Measurements from ENCODE around the gene PUS10. TPM values are rescaled to one million over a fixed set of nuclear protein-coding genes. Genes with fewer than 3 reads are reported as not detected.
"Not testable (repeated sequence)": the region's sequence is repeated elsewhere in the genome, so short reads cannot be mapped to it uniquely, and the experiment has no call there.

The PUS10 gene
- total RNA-seq, 3 donors from 2014 or later, result 8.2 to 16.2 (median 9.3) TPM

- no peaks in the 10 kb centered on the region for H3K9me3 ChIP-seq
- H3K4me3 ChIP-seq, result no peak overlapping the region
- intact Hi-C loops (cut with DNase I; ENCODE audit: low total_unique reads), result no loop called here
- TF ChIP-seq POLR2A (IDR thresholded peaks at IDR 0.05), result no peak
- no peaks in the 10 kb centered on the region for H3K36me3 ChIP-seq
- H3K4me1 ChIP-seq, result no peaks in the 10 kb centered on the region
- no peak for DNase-seq (ENCODE audit: low spot score in 2 of 2)
- H3K27ac ChIP-seq, result no peak overlapping the region
- H3K27me3 ChIP-seq, result no peaks in the 10 kb centered on the region
Observed at GRCh38 chr2:60945341-60945740, 72.7 kb downstream of the PUS10 start.

DNA sequence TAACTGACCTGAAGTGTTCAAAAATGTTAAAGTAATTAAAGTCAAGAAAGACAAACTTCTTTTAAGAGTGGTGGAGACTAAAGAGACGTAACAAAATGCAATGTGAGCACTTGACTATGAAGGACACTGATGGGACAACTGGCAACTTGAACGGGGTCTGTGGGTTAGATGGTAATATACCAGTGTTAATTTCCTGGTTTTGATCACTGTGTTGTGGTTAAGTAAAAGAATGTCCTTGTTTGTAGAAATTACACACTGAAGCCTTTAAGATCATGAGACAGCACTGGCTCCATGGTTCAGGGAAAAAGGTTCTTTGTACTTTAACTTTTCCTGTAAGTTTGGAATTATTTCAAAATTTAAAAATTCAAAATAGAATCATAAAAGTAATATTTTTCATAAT lies 78.4 kb downstream of the PUS10 start:
- Histone ChIP-seq H3K9me3 (no peaks in the 10 kb centered on the region), H3K27me3 (no peaks in the 10 kb centered on the region), H3K4me3 (no peak overlapping the region), H3K36me3 (no peaks in the 10 kb centered on the region), H3K4me1 (no peaks in the 10 kb centered on the region), H3K27ac (no peak overlapping the region)
- no peak for DNase-seq (ENCODE audit: low spot score in 2 of 2)
- intact Hi-C loops (cut with DNase I; ENCODE audit: low total_unique reads), result no loop called here
- TF ChIP-seq POLR2AphosphoS5 (IDR thresholded peaks at IDR 0.05) (no peak), POLR2A (IDR thresholded peaks at IDR 0.05) (no peak), CTCF (IDR thresholded peaks at IDR 0.05) (no peak)

DNA sequence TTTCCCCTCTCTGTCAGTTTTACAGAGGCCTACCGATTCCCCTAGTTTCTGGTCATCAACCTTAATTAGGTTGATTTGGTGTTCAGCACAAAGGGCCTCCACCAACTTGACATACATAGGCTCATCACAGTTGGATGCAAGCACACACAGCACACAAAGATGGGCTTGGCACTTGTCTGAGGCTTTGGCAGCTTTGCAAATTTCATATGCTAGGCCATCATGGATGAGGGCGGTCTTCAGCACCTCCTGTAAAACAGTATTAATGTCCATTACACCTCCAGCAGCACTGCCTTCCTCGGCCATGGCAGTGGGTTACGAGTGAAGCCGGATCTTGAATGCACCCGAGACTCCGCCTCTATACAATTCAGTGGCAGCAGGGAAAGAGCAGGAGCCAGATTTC lies 79.8 kb downstream of the PUS10 start:
- H3K27me3 ChIP-seq, result no peaks in the 10 kb centered on the region
- H3K9me3 ChIP-seq, result no peaks in the 10 kb centered on the region
- no peak overlapping the region for H3K4me3 ChIP-seq
- no peaks in the 10 kb centered on the region for H3K36me3 ChIP-seq
- intact Hi-C loops (cut with DNase I; ENCODE audit: low total_unique reads), result no loop called here
- no peak overlapping the region for H3K27ac ChIP-seq
- no peak for DNase-seq (ENCODE audit: low spot score in 2 of 2)
- TF ChIP-seq POLR2AphosphoS5 (IDR thresholded peaks at IDR 0.05) (no peak), CTCF (IDR thresholded peaks at IDR 0.05) (no peak), POLR2A (IDR thresholded peaks at IDR 0.05) (no peak)
- no peaks in the 10 kb centered on the region for H3K4me1 ChIP-seq

- H3K4me1 ChIP-seq, result no peaks in the 10 kb centered on the region
- no peaks in the 10 kb centered on the region for H3K27me3 ChIP-seq
- H3K9me3 ChIP-seq, result no peaks in the 10 kb centered on the region
- H3K4me3 ChIP-seq, result no peak overlapping the region
- intact Hi-C loops (cut with DNase I; ENCODE audit: low total_unique reads), result no loop called here
- no peak overlapping the region for H3K27ac ChIP-seq
- TF ChIP-seq POLR2A (IDR thresholded peaks at IDR 0.05) (no peak), POLR2AphosphoS5 (IDR thresholded peaks at IDR 0.05) (no peak), CTCF (IDR thresholded peaks at IDR 0.05) (no peak)
- no peaks in the 10 kb centered on the region for H3K36me3 ChIP-seq
- no peak for DNase-seq (ENCODE audit: low spot score in 2 of 2)
Observed at GRCh38 chr2:60936757-60937156, 81.3 kb downstream of the PUS10 start.

DNA sequence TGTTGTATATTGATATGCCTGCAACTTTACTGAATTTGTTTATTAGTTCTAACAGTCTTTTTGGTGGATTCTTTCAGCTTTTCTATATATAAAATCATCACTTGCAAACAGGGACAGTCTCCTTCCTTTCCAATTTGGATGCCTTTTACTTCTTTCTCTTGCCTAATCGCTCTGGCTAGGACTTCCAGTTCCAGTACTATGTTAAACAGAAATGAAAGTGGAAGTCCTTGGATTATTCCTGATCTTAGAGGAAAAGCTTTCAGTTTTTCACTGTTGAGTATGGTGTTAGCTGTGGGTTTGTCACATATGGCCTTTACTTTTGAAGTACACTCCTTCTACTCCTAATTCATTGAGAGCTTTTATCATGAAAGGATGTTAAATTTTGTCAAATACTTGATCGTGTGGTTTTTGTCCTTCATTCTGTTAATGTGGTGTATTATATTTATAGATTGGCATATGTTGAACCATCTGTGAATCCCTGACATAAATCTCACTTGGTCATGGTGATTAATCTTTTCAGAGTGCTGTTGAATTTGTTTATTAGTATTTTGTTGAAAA lies 83.8 kb downstream of the PUS10 start:
- peak overlapping the region in 1 of 2 donors; percentile 9 for H3K27ac ChIP-seq
- TF ChIP-seq POLR2A (IDR thresholded peaks at IDR 0.05) (no peak), POLR2AphosphoS5 (IDR thresholded peaks at IDR 0.05) (no peak), CTCF (IDR thresholded peaks at IDR 0.05) (no peak)
- no peaks in the 10 kb centered on the region for H3K36me3 ChIP-seq
- intact Hi-C loops (cut with DNase I; ENCODE audit: low total_unique reads), result no loop called here
- H3K4me1 ChIP-seq, result no peaks in the 10 kb centered on the region
- DNase-seq (ENCODE audit: low spot score in 2 of 2), result no peak
- no peaks in the 10 kb centered on the region for H3K27me3 ChIP-seq
- H3K9me3 ChIP-seq, result no peaks in the 10 kb centered on the region
- H3K4me3 ChIP-seq, result no peak overlapping the region

- intact Hi-C loops (cut with DNase I; ENCODE audit: low total_unique reads), result no loop called here
- TF ChIP-seq CTCF (IDR thresholded peaks at IDR 0.05), result no peak
- TF ChIP-seq POLR2A (IDR thresholded peaks at IDR 0.05), result no peak
- no peak for TF ChIP-seq POLR2AphosphoS5 (IDR thresholded peaks at IDR 0.05)
Observed at GRCh38 chr2:60932954-60933353, 85.1 kb downstream of the PUS10 start.

GRCh38 chr2:60932061-60932460 lies 86.0 kb downstream of the PUS10 start:
- H3K9me3 ChIP-seq; intact Hi-C loops (cut with DNase I; ENCODE audit: low total_unique reads); H3K4me1 ChIP-seq; H3K36me3 ChIP-seq; H3K27me3 ChIP-seq; H3K27ac ChIP-seq; DNase-seq (ENCODE audit: low spot score in 2 of 2); H3K4me3 ChIP-seq: not testable (repeated sequence)

More at GRCh38 chr2:60932954-60933353, 85.1 kb downstream of the PUS10 start:
- no peaks in the 10 kb centered on the region for H3K9me3 ChIP-seq
- H3K4me1 ChIP-seq, result no peaks in the 10 kb centered on the region
- H3K4me3 ChIP-seq, result no peak overlapping the region
- H3K27me3 ChIP-seq, result no peaks in the 10 kb centered on the region
- no peak overlapping the region for H3K27ac ChIP-seq
- DNase-seq (ENCODE audit: low spot score in 2 of 2), result no peak
- no peaks in the 10 kb centered on the region for H3K36me3 ChIP-seq
